H1 (cell line): ENCODE results near the gene RNF130. TPM values are rescaled to one million over a fixed set of nuclear protein-coding genes. Genes with fewer than 3 reads are reported as not detected.

Experiments used
- E2F6 ChIP-seq: IDR thresholded peaks from 2 replicates; pipeline ENCODE4 v1.6.1; 2012; ENCODE audit warnings: inconsistent platforms
- HDAC6 ChIP-seq: IDR thresholded peaks from one replicate; pipeline ENCODE4 v1.7.1; 2012; ENCODE audit warnings: low read depth, mild to moderate bottlenecking, inconsistent platforms, low read length, moderate library complexity
- NANOG ChIP-seq: IDR thresholded peaks from 2 replicates; pipeline ENCODE4 v1.6.1; 2011; ENCODE audit warnings: low read length, low read depth, mild to moderate bottlenecking, inconsistent platforms; ENCODE audit not compliant: insufficient read depth, poor library complexity, severe bottlenecking
- NRF1 ChIP-seq: IDR thresholded peaks from 2 replicates; pipeline ENCODE4 v1.6.1; 2011; ENCODE audit warnings: mild to moderate bottlenecking, low read depth, low read length, improper control_type of control experiment
- SP2 ChIP-seq: IDR thresholded peaks from 2 replicates; pipeline ENCODE4 v1.6.1; 2012; ENCODE audit warnings: mild to moderate bottlenecking, low read length, inconsistent platforms
- polyA plus RNA-seq, 7 experiments: library from polyadenylated mRNA; depleted of rRNA in 3 of 7; stranded (reverse) in 5 of 7; unstranded in 2 of 7; fragments of >200 nt in 5 of 7; fragments of 200-250 nt in 2 of 7; gene quantifications; 1 replicate in 5 of 7; 2 replicates in 1 of 7; 4 replicates in 1 of 7; pipeline versions ENCODE4 v1.2.1 to v1.2.3, GENCODE V29; 2011 to 2013; ENCODE audit warnings: missing spikeins in 2 of 7, mixed read lengths in 2 of 7
- total RNA-seq: library from RNA; stranded (reverse); fragmentation: NEBNext Ultra II Directional; extraction: Animal tissue kit (Norgen Biotek cat#: 25700); gene quantifications from 2 replicates; pipeline ENCODE4 v1.2.1, GENCODE V29; 2021

RNF130 gene
- total and polyA plus RNA-seq, 2 of the 8 experiments (the other 6 are each of a cell fraction or from before 2014, with no cell fraction given): 65.1 to 70.0 TPM

- TF ChIP-seq NRF1 (no peak), E2F6 (no peak), NANOG (no peak), SP2 (no peak), HDAC6 (no peak)
These were observed 107.5 kb downstream of the RNF130 start (continued) for GRCh38 chr5:179964015-179964414.
